Stimulated activated CD4-positive, alpha-beta T cell treated with anti-CD3 and anti-CD28 coated beads, Interleukin-12 subunit alpha, Interleukin-12 subunit beta, amount 100 ng/mL, for 4 hours (primary cell): Measurements from ENCODE around the gene EFCC1.

Experiments used
- DNase-seq: peaks from one replicate; pipeline ENCODE4 v3.0.0-alpha.2; 2020

The EFCC1 gene

GRCh38 chr3:129033633-129034321 lies 32.7 kb downstream of the EFCC1 start:
- no peak for DNase-seq

DNA sequence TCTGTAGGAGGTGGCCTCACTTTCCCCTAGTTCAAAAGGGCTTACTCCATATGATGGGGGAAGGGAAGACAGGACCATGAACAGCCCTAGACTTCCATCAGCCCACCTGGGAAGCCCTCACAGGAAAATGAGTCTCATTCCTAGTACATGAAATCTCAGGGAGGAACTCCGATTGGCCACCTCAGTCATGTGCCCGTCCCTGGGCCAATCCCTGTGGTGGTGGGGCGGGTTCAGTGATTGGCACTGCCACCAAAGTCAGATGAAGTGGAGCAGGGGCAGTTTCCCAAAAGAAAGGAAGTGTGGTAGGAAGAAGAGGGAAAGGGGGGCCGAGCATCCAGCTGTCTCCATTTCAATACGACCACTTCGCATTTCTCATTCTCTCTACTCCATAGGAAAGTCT lies 33.5 kb downstream of the EFCC1 start:
- DNase-seq = no peak

DNA sequence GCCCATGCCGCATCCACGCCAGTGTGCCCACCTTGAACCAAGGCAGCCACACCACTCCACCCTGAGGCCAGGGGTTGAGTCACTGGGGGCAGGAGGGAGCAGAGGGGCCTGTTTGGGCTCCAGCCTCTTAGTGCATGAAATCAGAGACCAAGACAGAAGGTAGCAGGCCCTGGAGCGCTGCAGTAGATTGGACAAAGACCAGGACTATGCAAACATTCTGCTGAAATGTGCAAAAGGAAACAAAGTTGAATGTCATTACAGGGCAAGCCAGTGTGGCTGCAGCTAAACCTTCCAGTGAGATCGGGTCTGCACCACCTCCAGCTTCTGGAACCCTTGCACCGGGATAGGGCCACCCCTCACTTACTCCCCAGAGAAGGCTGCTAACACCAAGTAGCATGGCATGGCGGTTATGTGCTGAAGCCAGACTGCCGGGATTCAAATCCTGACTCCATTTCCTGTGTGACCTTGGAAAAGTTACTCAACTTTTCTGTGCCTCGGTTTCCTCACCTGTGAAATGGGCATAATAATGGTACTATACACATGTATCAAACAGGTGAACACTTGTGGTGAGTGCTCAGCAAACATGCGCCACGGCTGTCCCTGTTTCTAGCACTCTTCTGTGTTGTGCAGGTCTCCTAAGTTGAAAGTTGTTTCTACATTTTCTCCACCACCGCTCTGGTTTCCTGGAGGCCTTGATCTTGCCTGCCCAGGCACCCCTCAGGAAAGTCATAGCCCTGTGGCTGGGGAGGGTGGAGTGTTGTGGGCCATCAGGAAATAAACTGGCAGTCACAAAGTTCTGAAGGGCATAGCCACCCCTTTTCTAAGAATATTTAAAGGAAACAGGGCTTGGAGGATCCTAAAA lies 34.5 kb downstream of the EFCC1 start:
- DNase-seq = no peak

GRCh38 chr3:129036222-129037092 lies 35.4 kb downstream of the EFCC1 start:
- no peak for DNase-seq

DNA sequence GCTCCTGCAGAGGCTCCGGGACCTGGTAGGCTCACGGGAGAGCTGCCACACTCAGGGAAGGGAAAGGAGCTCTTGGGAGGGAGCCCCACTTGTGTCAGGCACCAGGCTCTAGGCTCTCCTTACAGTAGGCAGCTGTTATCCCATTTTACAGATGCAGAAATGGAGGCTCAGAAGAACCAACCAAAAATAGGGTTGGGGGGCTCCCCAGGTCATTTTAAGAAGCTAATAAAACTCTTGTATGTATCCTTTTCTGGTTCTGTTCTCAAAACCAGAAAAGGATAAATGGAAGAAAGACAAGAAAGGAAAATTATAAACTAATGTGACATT lies 36.0 kb downstream of the EFCC1 start:
- no peak for DNase-seq

- no peak for DNase-seq
These were observed 37.2 kb downstream of the EFCC1 start for GRCh38 chr3:129038121-129038855.

DNA sequence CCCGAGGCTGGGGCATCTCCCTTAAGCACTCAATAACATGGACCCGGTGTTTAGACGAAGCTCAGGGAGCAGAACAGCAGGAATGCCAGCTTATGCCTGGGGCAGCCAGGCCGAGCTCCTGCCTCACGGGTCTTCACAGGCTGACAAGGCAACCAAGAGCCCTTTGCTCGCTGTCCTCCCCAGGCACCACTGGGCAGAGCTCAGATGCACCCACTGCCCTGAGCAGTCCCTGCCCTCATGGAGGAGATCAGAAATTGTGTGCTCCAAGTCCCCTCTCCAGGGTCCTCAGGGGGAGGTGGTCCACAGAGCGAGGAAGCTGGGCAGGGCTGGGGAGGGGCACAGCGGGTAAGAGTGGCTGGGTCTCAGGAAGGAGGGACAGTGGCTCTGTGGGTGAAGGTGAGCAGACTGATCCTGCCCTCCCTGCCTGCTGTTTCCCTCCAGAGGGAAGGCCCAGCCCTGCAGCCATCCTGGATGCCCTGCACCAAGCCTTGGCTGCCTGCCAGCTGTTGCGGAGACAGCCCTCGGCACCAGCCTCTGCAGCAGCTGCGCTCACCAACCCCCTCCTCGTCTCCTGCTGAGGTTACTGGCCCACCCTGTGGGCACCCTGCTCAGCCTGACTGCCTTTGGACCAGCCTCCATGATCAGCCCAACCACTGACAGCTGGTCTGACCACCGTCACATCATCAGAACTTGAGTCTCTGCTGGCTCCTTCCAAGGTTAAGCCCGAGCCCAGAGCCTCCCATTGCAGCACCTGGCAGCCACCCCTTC lies 38.4 kb downstream of the EFCC1 start:
- no peak for DNase-seq

DNA sequence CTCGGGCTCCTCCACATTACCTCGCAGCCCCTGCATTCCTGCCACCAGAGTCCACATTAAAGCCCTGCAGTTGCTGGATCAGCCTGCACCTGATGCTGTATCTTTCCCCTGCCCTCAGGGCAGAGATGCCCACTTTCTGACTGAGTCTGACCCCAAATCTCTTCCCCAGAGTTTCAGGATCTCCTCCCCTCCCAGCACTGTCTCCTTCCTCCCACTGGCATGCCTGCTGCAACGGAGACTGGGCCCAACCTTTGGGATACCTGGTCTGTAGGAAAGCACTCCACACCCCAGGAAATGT lies 38.9 kb downstream of the EFCC1 start:
- DNase-seq = no peak

DNA sequence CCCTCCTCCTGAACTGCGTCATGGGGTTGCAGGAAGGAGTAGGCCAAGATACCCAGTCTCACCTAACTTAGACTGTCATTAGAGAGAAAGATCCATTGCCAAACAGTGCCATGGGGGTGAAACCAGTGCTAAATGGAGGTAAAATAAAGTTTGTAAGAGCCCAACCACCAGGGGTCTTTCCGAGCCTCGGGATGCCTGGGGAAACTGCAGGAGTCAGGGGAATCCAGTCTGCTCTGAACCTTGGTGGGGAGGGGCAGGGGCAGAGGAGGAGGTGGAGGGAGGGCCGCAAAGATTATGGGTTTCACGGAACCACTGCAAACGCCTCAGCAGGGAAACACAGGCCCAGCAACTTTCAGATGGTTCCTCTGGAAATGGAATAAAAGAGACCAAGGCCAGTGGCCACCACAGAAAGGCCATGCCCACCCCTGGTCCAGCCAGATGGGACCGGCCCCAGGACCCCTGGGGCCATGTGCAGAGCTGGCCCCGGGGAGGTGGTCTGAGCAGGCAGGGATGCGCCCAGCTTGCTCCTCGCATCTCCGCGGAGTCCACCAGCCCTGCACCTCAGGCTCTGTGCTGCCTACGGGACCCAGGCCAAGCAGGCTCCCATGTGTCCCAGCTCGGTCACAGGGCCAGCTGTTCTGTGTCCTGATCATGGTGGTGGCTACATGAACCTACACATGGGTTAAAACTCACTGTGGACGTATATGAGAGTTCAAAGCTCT lies 39.6 kb downstream of the EFCC1 start:
- no peak for DNase-seq

DNA sequence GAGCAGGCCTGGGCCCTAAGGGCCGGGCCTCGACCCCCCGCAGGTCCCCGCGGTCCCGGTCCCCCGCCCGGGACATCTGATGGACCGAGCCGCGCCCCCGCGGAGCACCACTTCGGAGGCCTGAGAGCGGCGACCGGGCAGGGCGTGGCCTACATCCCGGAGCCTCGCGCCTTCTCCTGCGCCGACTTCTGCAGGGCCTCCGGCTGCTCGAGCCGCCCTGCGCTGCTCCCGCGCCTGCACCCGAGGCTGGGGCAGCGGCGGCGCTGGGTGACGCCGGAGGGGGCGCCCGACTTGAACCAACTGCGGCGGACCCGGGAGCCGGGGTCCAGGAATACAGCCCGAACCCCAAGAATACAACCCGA lies 44.6 kb downstream of the EFCC1 start:
- DNase-seq = peak; percentile 29

DNA sequence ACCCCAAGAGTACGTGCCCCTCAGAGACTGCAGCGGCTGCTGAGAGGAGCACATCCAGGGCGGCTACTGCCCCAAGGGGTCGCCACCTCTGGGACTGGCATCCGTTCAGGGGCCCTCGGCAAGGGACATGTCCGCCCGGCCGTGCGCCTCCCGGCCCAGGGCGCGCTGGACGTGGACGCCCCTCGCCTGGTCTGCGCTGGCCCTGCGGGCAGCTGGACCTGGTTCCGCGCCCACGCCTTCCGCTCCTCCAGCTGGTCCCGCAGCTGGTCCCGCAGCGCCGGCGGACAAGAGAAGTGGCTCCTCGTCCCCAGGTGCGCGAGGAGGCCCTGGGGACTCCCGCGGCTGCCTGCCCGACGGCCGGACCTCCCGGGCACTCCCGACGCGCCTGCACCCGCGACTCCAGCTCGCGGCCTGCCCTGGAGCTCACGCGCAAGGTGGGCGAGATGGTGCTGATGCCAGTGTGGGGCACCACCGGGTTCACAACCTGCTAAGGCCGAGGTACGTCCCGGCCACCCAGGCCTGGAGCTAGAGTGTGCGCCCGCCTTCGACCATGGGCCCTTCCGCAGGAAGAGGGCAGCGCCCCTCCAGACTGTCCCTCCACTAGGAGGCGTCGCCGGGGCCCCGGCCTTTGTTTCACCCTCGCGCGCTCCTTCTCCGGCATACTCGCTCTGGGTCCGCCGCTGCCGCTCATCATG lies 45.1 kb downstream of the EFCC1 start:
- no peak for DNase-seq

DNA sequence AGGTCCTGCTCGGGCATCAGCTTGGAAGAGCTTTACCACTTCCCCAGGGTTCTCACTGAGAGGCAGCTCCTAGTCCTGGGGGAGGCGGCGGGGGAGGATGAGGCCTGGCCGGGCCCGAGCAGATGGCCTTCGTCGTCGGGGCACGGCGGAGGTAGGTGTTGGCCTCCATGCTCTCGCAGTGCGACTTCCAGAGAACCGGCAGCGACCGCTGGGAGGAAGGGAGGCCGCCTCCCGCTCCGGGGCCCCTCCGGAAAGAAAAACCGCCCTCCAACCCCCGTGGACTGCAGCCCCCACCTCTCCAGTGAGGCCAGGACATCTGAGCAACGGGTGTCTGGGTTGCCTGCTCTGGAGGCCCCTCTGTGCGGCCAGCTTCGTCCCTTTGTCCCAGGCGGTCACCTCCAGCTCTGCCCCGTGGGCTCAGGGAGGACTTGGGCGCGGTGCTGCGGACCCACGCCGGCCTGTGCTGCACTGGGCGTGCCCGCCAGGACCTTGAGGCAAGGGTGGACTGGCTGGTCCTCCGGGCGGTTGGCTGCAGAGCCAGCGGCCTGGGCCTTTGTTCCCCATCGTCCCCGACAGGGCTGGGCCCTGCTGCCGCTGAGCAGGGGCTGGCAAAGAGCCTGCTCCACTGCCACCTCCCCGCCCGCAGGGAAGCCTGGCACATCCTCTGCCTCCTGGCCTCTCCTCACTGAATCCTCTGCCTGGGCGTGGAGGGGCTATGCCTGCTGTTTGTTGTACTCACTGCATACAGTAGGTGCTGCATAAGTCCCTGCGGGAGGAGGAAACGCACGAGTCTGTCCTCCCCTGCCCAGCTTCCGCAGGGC lies 45.8 kb downstream of the EFCC1 start:
- no peak for DNase-seq

DNA sequence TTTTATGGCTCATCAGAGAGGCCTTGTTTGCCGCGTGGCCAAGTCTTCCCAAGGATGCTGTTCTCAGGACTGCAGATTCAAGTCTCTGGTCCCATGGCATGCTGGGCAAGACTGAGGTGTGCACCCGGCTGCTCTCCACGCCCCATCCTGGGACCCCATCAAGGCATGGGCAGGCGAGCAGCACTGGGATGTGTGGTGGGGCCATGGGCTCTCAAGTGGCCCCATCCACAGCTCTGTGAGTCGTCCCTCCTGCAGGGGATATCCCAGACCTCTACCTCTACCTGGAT lies 46.4 kb downstream of the EFCC1 start:
- no peak for DNase-seq

- DNase-seq = no peak
These were observed 49.6 kb downstream of the EFCC1 start for GRCh38 chr3:129050556-129051295.

- DNase-seq = no peak
These were observed 50.8 kb downstream of the EFCC1 start for GRCh38 chr3:129051871-129052340.

GRCh38 chr3:129052675-129053074 lies 51.6 kb downstream of the EFCC1 start:
- no peak for DNase-seq

GRCh38 chr3:129054605-129055104 lies 53.6 kb downstream of the EFCC1 start:
- DNase-seq = no peak

GRCh38 chr3:129056451-129057173 lies 55.5 kb downstream of the EFCC1 start:
- no peak for DNase-seq

GRCh38 chr3:129057249-129057648 lies 56.1 kb downstream of the EFCC1 start:
- DNase-seq = no peak
